Duodenal mucosa (tissue), 2 donors: ENCODE measurements around the gene MZT2A.
"Not testable (repeated sequence)": the region's sequence is repeated elsewhere in the genome, so short reads cannot be mapped to it uniquely, and the experiment has no call there.

Source experiments
- H3K27ac ChIP-seq: one replicate; pipeline ENCODE4 v1.7.0; 2013; ENCODE audit warnings: low read depth, low read length
- H3K27me3 ChIP-seq, 2 donors: one replicate each; pipeline ENCODE4 v1.7.0; 2013; ENCODE audit warnings: low read length in 2 of 2, control low read depth in 1 of 2; ENCODE audit not compliant: insufficient read depth in 2 of 2, control insufficient read depth in 1 of 2
- H3K36me3 ChIP-seq, 2 donors: one replicate each; pipeline ENCODE4 v1.7.0; 2013; ENCODE audit warnings: low read length in 2 of 2, control low read depth in 1 of 2; ENCODE audit not compliant: insufficient read depth in 2 of 2, control insufficient read depth in 1 of 2
- H3K4me1 ChIP-seq, 2 donors: one replicate each; pipeline ENCODE4 v1.7.0; 2013; ENCODE audit warnings: low read length in 2 of 2, control low read depth in 1 of 2; ENCODE audit not compliant: insufficient read depth in 2 of 2, control insufficient read depth in 1 of 2
- H3K4me3 ChIP-seq, 2 donors: one replicate each; pipeline ENCODE4 v1.7.0; 2013; ENCODE audit warnings: low read length in 2 of 2, low read depth in 1 of 2
- H3K9ac ChIP-seq, 2 donors: one replicate each; pipeline ENCODE4 v1.7.0; 2013; ENCODE audit warnings: low read length in 2 of 2, low read depth in 1 of 2
- H3K9me3 ChIP-seq, 2 donors: one replicate each; pipeline ENCODE4 v1.7.0; 2013; ENCODE audit warnings: low read length in 2 of 2, control low read depth in 1 of 2; ENCODE audit not compliant: control insufficient read depth in 1 of 2

Gene MZT2A

GRCh38 chr2:131511969-131512870, 20.0 kb upstream of the MZT2A start:
- peaks cover 2 to 42% of the 10 kb centered on the region in 2 donors for H3K36me3 ChIP-seq
- not testable (repeated sequence) for H3K4me3 ChIP-seq, H3K27ac ChIP-seq, H3K27me3 ChIP-seq, H3K4me1 ChIP-seq, H3K9ac ChIP-seq, H3K9me3 ChIP-seq

DNA sequence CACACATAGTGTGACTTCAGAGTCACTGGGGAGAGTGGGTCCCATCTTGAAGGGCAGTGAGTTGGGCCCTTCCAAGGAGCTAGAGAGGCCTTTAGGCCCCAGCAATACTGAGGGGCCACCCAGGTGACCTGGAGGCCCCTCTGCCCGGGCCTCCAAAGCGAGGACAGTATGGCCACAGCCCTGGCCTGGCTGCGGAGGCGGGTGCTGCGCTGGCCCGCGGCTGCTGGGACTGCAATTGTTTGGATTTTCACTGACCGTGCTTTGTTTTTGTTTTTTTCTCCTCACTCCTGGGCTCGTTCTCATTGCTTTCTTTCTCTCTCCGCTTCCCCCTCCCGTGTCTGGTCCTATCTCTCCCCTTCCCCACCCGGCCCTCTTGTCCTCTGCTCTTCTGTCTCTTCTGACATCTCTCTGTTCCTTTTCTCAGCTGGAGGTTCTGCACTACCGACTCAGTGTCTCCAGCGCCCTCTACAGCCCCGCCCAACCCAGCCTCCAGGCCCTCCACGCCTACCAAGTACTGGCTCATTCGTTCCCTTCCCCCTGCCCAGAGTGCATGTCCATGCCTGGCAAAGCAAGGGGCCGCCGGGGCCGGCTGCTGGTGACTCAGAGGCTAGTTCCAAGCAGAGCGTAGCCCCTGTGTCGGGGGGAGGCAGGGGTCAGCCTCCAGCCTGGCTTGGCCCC, 19.2 kb upstream of the MZT2A start:
- not testable (repeated sequence) for H3K27ac ChIP-seq, H3K4me3 ChIP-seq

GRCh38 chr2:131509615-131510014, 17.4 kb upstream of the MZT2A start:
- Histone ChIP-seq H3K27ac (no peak overlapping the region), H3K27me3 (no peaks in the 10 kb centered on the region), H3K9ac (no peak overlapping the region), H3K36me3 (peaks cover 2 to 58% of the 10 kb centered on the region in 2 donors), H3K9me3 (no peaks in the 10 kb centered on the region), H3K4me1 (no peaks in the 10 kb centered on the region), H3K4me3 (no peak overlapping the region)

More for the DNA sequence above, 19.2 kb upstream of the MZT2A start:
- H3K4me1 ChIP-seq, H3K9me3 ChIP-seq, H3K9ac ChIP-seq, H3K27me3 ChIP-seq: not testable (repeated sequence)
- peaks cover 2 to 48% of the 10 kb centered on the region in 2 donors for H3K36me3 ChIP-seq

GRCh38 chr2:131504082-131504750, 12.0 kb upstream of the MZT2A start:
- not testable (repeated sequence) for H3K4me3 ChIP-seq, H3K4me1 ChIP-seq, H3K9me3 ChIP-seq, H3K9ac ChIP-seq, H3K27me3 ChIP-seq, H3K27ac ChIP-seq
- peaks cover 0 to 77% of the 10 kb centered on the region in 2 donors for H3K36me3 ChIP-seq

GRCh38 chr2:131503587-131503986, 11.4 kb upstream of the MZT2A start:
- not testable (repeated sequence) for H3K4me1 ChIP-seq, H3K9me3 ChIP-seq, H3K27ac ChIP-seq, H3K27me3 ChIP-seq, H3K4me3 ChIP-seq, H3K9ac ChIP-seq
- peaks cover 0 to 75% of the 10 kb centered on the region in 2 donors for H3K36me3 ChIP-seq

DNA sequence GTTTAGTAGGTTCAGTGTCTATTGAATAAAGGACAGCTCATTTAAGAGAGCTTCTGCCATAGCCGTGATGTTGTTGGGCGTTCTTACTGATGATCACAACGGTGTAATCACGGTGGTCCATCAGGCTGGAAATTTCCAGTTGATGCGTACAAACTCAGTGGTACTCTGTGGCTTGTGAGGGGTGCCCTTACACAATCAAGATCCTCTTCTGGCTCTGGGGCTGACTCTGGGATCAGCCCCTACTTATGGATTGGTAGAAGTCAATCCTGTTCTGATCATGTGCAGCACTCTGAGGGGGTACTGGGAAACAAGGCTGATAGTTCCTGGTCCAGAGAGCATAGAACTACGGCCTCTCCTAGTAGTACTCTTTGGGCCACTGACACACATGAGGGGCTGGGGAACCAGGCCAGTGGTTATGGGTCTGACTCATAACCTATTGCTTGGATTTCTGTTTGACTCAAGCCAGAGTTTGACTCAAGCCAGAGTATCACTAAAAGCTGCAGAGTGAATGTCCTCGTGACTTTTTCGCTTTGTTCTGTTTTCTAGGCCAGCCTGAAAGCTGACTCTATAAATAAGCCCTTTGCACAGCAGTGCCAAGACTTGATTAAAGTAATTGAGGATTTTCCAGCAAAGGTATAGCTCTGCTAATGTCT, 6.2 kb upstream of the MZT2A start:
- H3K27ac ChIP-seq, H3K9ac ChIP-seq, H3K9me3 ChIP-seq, H3K27me3 ChIP-seq, H3K4me3 ChIP-seq: not testable (repeated sequence)
- peaks cover 0 to 12% of the 10 kb centered on the region in 2 donors for H3K4me1 ChIP-seq
- H3K36me3 ChIP-seq = peaks cover 0 to 45% of the 10 kb centered on the region in 2 donors

GRCh38 chr2:131495506-131495905, 3.3 kb upstream of the MZT2A start:
- H3K27ac ChIP-seq, H3K4me3 ChIP-seq, H3K9ac ChIP-seq, H3K9me3 ChIP-seq, H3K27me3 ChIP-seq: not testable (repeated sequence)
- Histone ChIP-seq H3K4me1 (peaks cover 3 to 19% of the 10 kb centered on the region in 2 donors), H3K36me3 (peaks cover 0 to 22% of the 10 kb centered on the region in 2 donors)

GRCh38 chr2:131493199-131493968, 1.2 kb upstream of the MZT2A start:
- no peaks in the 10 kb centered on the region for H3K27me3 ChIP-seq
- H3K4me1 ChIP-seq = peaks cover 3 to 27% of the 10 kb centered on the region in 2 donors
- H3K9me3 ChIP-seq = no peaks in the 10 kb centered on the region
- peak overlapping the region; percentile 89 to 94 for H3K9ac ChIP-seq
- peaks cover 0 to 12% of the 10 kb centered on the region in 2 donors for H3K36me3 ChIP-seq
- peak overlapping the region; percentile 86 to 94 for H3K4me3 ChIP-seq
- H3K27ac ChIP-seq = peak overlapping the region; percentile 92

DNA sequence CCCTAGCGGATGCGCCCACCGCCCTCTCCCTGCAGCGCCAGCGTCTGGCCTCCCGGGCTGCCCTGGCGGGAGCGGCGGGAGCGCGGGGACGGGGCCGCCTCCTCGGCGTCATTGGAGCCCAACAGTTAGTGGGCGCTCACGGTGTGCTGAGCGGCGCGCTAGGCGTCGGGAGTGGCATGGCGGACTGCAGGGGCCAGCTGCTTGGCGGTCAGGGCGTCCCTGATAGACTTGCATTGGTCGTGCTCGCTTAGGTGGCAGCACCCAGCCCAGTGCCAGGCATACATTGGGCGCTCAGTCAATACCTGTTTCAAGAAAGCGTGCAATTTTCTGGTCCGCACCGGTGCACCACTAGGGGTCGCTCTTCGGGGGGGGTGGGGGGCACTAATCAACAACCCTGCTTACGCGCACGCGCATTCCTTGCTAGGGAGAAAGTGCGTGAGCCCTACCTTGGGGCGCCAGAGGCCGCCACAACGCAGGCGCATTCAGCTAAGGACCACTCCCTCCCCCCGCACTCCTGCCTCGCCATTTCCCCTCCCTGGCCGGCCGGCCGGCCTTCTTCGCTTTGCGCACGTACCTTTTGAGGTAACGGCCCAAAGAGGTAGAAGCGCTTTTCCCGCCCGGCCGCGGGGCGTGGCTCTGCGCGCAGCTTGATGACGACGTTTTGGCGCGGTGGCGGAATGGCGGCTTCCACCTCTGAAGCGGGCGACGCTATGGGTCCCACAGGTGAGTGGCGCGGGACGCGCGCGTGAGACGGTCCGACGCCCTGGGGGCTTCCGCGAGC, 411 bp upstream of the MZT2A start:
- Histone ChIP-seq H3K4me1 (peaks cover 3 to 27% of the 10 kb centered on the region in 2 donors), H3K9ac (peak overlapping the region; percentile 89 to 94), H3K9me3 (no peaks in the 10 kb centered on the region), H3K27me3 (no peaks in the 10 kb centered on the region), H3K4me3 (peak overlapping the region; percentile 86 to 94), H3K27ac (peak overlapping the region; percentile 92), H3K36me3 (peaks cover 0 to 7% of the 10 kb centered on the region in 2 donors)
